H1 (cell line): ENCODE measurements around the gene GRB14. TPM values are rescaled to one million over a fixed set of nuclear protein-coding genes. Genes with fewer than 3 reads are reported as not detected.
A peak's percentile ranks its signal among the peaks of the same experiment; 100 is the strongest.

Source experiments
- CTCF ChIA-PET: fragments of 300-600 bp; sonication (Branson Sonifier 250); formaldehyde crosslinking; loops from one replicate; lab custom pipeline; 2021; ENCODE audit not compliant: partially characterized antibody; lab: Charles Lee
- POLR2A ChIA-PET: fragments of 300-600 bp; sonication (Branson Sonifier 250); formaldehyde crosslinking; loops from one replicate; lab custom pipeline; 2021; ENCODE audit warnings: inconsistent platforms; ENCODE audit not compliant: partially characterized antibody; lab: Charles Lee
- DNase-seq, 2 experiments: peaks; one replicate each; pipeline versions ENCODE4 v3.0.0 to v3.0.0-alpha.2; 2010 to 2022; ENCODE audit warnings: low spot score in 2 of 2, low read depth in 1 of 2, mixed read lengths in 1 of 2
- FAIRE-seq: peaks from 2 replicates; lab custom pipeline; 2011; peaks lifted over from hg19 to GRCh38; lab: Jason Lieb, UNC
- H2AFZ ChIP-seq: 2 replicates; pipeline ENCODE4 v1.8.1; 2012; ENCODE audit warnings: low read length, inconsistent platforms
- H2AK5ac ChIP-seq: 2 replicates; pipeline ENCODE4 v1.6.1; 2013; ENCODE audit warnings: low read depth, low read length
- H2BK120ac ChIP-seq: replicated peaks from 2 replicates; pipeline ENCODE3; 2013; ENCODE audit warnings: low read depth, low read length, inconsistent platforms
- H2BK12ac ChIP-seq: 2 replicates; pipeline ENCODE4 v1.6.1; 2013; ENCODE audit warnings: low read depth, low read length
- H2BK15ac ChIP-seq: 2 replicates; pipeline ENCODE4 v1.6.1; 2013; ENCODE audit warnings: low read length
- H2BK20ac ChIP-seq: 2 replicates; pipeline ENCODE4 v1.6.1; 2013; ENCODE audit warnings: low read length
- H2BK5ac ChIP-seq: 2 replicates; pipeline ENCODE4 v1.6.1; 2013; ENCODE audit warnings: low read depth, low read length
- H3K14ac ChIP-seq: 2 replicates; pipeline ENCODE4 v1.6.1; 2013; ENCODE audit warnings: inconsistent platforms; ENCODE audit not compliant: insufficient read length
- H3K18ac ChIP-seq: 2 replicates; pipeline ENCODE4 v1.6.1; 2013; ENCODE audit warnings: low read length; ENCODE audit errors: extremely low read depth
- H3K23ac ChIP-seq: 2 replicates; pipeline ENCODE4 v1.6.1; 2013; ENCODE audit warnings: inconsistent platforms; ENCODE audit not compliant: insufficient read length
- H3K23me2 ChIP-seq: 2 replicates; pipeline ENCODE4 v1.6.1; 2013; ENCODE audit warnings: low read depth, low read length
- H3K27ac ChIP-seq: 2 replicates; pipeline ENCODE4 v1.6.1; 2011; ENCODE audit warnings: low read depth, low read length, inconsistent platforms
- H3K27me3 ChIP-seq, 4 experiments: replicated peaks in 1 of 4; 1 replicate in 1 of 4; 2 replicates in 3 of 4; pipeline versions ENCODE4 v1.6.1 to v1.8.1; 2011 to 2013; ENCODE audit warnings: low read length in 3 of 4, mild to moderate bottlenecking in 3 of 4, inconsistent platforms in 2 of 4, mixed read lengths in 2 of 4, moderate library complexity in 1 of 4; ENCODE audit not compliant: control insufficient read depth in 3 of 4, insufficient read depth in 3 of 4; ENCODE audit errors: extremely low read depth in 1 of 4
- H3K36me3 ChIP-seq, 4 experiments: 2 replicates each; pipeline versions ENCODE4 v1.6.1 to v1.8.1; 2011 to 2013; ENCODE audit warnings: mild to moderate bottlenecking in 4 of 4, low read length in 3 of 4, moderate library complexity in 2 of 4, control low read depth in 1 of 4, inconsistent platforms in 1 of 4; ENCODE audit not compliant: insufficient read depth in 4 of 4, control insufficient read depth in 2 of 4
- H3K4ac ChIP-seq: replicated peaks from 2 replicates; pipeline ENCODE3; 2013; ENCODE audit warnings: low read length, low read depth, mixed read lengths, inconsistent platforms; ENCODE audit not compliant: insufficient read length
- H3K4me1 ChIP-seq, 4 experiments: replicated peaks in 1 of 4; 1 replicate in 1 of 4; 2 replicates in 3 of 4; pipeline versions ENCODE4 v1.6.1 to v1.8.1; 2011 to 2013; ENCODE audit warnings: low read length in 3 of 4, inconsistent platforms in 2 of 4, mixed read lengths in 1 of 4; ENCODE audit not compliant: insufficient read depth in 4 of 4, control insufficient read depth in 3 of 4
- H3K4me2 ChIP-seq, 2 experiments: 2 replicates each; pipeline versions ENCODE4 v1.6.1 to v1.8.1; 2011 to 2013; ENCODE audit warnings: low read depth in 2 of 2, low read length in 2 of 2, control low read depth in 1 of 2, inconsistent platforms in 1 of 2, mild to moderate bottlenecking in 1 of 2; ENCODE audit not compliant: insufficient read depth in 1 of 2
- H3K4me3 ChIP-seq, 4 experiments: fragments of 200-600, 300-600 bp in 1 of 4; sonication (generic), shearing (Covaris generic), sonication (Bioruptor Twin) in 1 of 4; 2 replicates each; pipeline versions ENCODE4 v1.5.1 to v1.8.1; 2011 to 2016; ENCODE audit warnings: low read length in 4 of 4, low read depth in 3 of 4, control low read depth in 2 of 4, inconsistent platforms in 2 of 4, mild to moderate bottlenecking in 2 of 4, mixed read lengths in 1 of 4, moderate library complexity in 1 of 4; ENCODE audit not compliant: insufficient read depth in 2 of 4; ENCODE audit errors: extremely low read depth in 1 of 4
- H3K56ac ChIP-seq: replicated peaks from 2 replicates; pipeline ENCODE3; 2013; ENCODE audit warnings: low read depth, mild to moderate bottlenecking, mixed read lengths, low read length, inconsistent platforms; ENCODE audit not compliant: insufficient read length
- H3K79me1 ChIP-seq: 2 replicates; pipeline ENCODE4 v1.6.1; 2013; ENCODE audit warnings: low read depth, low read length, control low read depth
- H3K79me2 ChIP-seq, 2 experiments: 2 replicates each; pipeline versions ENCODE4 v1.6.1 to v1.8.1; 2012 to 2013; ENCODE audit warnings: low read length in 2 of 2, mild to moderate bottlenecking in 2 of 2, inconsistent platforms in 1 of 2; ENCODE audit not compliant: insufficient read depth in 2 of 2, control insufficient read depth in 1 of 2
- H3K9ac ChIP-seq, 4 experiments: replicated peaks in 1 of 4; 1 replicate in 1 of 4; 2 replicates in 3 of 4; pipeline versions ENCODE4 v1.6.1 to v1.8.1; 2011 to 2013; ENCODE audit warnings: low read depth in 3 of 4, low read length in 3 of 4, control low read depth in 2 of 4, mild to moderate bottlenecking in 2 of 4, moderate library complexity in 2 of 4, inconsistent platforms in 1 of 4; ENCODE audit errors: extremely low read depth in 1 of 4
- H3K9me3 ChIP-seq, 2 experiments: 2 replicates each; pipeline versions ENCODE4 v1.6.1 to v1.8.1; 2012 to 2013; ENCODE audit warnings: mild to moderate bottlenecking in 2 of 2, moderate library complexity in 2 of 2, control low read depth in 1 of 2, inconsistent platforms in 1 of 2, low read depth in 1 of 2, low read length in 1 of 2, mixed read lengths in 1 of 2; ENCODE audit not compliant: insufficient read depth in 2 of 2
- H4K20me1 ChIP-seq, 2 experiments: replicated peaks in 1 of 2; 2 replicates each; pipeline versions ENCODE3 to v1.8.1; 2011 to 2013; ENCODE audit warnings: inconsistent platforms in 2 of 2, low read length in 2 of 2, mild to moderate bottlenecking in 1 of 2; ENCODE audit not compliant: insufficient read depth in 2 of 2, control insufficient read depth in 1 of 2
- H4K5ac ChIP-seq: 2 replicates; pipeline ENCODE4 v1.6.1; 2013; ENCODE audit warnings: low read length, low read depth, mixed read lengths, inconsistent platforms; ENCODE audit not compliant: insufficient read length
- H4K8ac ChIP-seq: 2 replicates; pipeline ENCODE4 v1.8.0; 2013; ENCODE audit warnings: mild to moderate bottlenecking, moderate library complexity, low read length, inconsistent platforms; ENCODE audit not compliant: insufficient read depth; ENCODE audit errors: extremely low read depth
- H4K91ac ChIP-seq: replicated peaks from 2 replicates; pipeline ENCODE3; 2013; ENCODE audit warnings: low read length, mixed read lengths, inconsistent platforms; ENCODE audit not compliant: insufficient read length
- BCL11A ChIP-seq, 2 experiments: IDR thresholded peaks; one replicate each; pipeline ENCODE4 v1.6.1; 2011; ENCODE audit warnings: low read depth in 2 of 2, low read length in 2 of 2, mild to moderate bottlenecking in 2 of 2
- CTCF ChIP-seq, 3 experiments: IDR thresholded peaks; 1 replicate in 2 of 3; 2 replicates in 1 of 3; pipeline versions ENCODE4 v1.5.1 to v1.6.1; 2011; ENCODE audit warnings: low read length in 3 of 3, mild to moderate bottlenecking in 3 of 3, inconsistent platforms in 2 of 3, low read depth in 1 of 3, moderate library complexity in 1 of 3; ENCODE audit not compliant: insufficient read depth in 1 of 3; ENCODE audit errors: control extremely low read depth in 1 of 3
- JUN ChIP-seq: IDR thresholded peaks from 2 replicates; pipeline ENCODE4 v1.6.1; 2011; ENCODE audit warnings: low read depth, mild to moderate bottlenecking, improper control_type of control experiment, low read length
- KDM5A ChIP-seq: fragments of 200-600 bp; IDR thresholded peaks from 2 replicates; pipeline ENCODE4 v1.7.1; 2012; ENCODE audit warnings: mild to moderate bottlenecking, low read length, inconsistent platforms, mixed read lengths
- RAD21 ChIP-seq, 2 experiments: IDR thresholded peaks in 1 of 2; conservative IDR thresholded peaks in 1 of 2; 2 replicates each; pipeline ENCODE4 v1.6.1; 2011; ENCODE audit warnings: low read depth in 2 of 2, low read length in 2 of 2, improper control_type of control experiment in 1 of 2, inconsistent platforms in 1 of 2, mild to moderate bottlenecking in 1 of 2, moderate library complexity in 1 of 2
- SUZ12 ChIP-seq: fragments of 200-600 bp; sonication (generic); IDR thresholded peaks from 2 replicates; pipeline ENCODE4 v1.6.1; 2012; ENCODE audit warnings: mild to moderate bottlenecking, inconsistent platforms, low read length, moderate library complexity, mixed read lengths
- TAF7 ChIP-seq: optimal IDR thresholded peaks from 2 replicates; pipeline ENCODE3; 2011; ENCODE audit warnings: low read depth, mild to moderate bottlenecking, inconsistent platforms, low read length, moderate library complexity, borderline replicate concordance
- YY1 ChIP-seq: IDR thresholded peaks from 2 replicates; pipeline ENCODE4 v1.6.1; 2011; ENCODE audit warnings: low read depth, mild to moderate bottlenecking, low read length
- WGBS, 2 experiments: shearing (Covaris generic) in 1 of 2; methylation state at CpG; one replicate each; pipeline versions ENCODE4 v1.1.6 to v1.1.7; 2013 to 2015; ENCODE audit warnings: low lambda C conversion rate in 2 of 2, mixed read lengths in 2 of 2, inconsistent platforms in 1 of 2, low coverage in 1 of 2, missing lambda C conversion rate in 1 of 2; ENCODE audit not compliant: insufficient replicate concordance in 2 of 2, insufficient coverage in 1 of 2, insufficient read length in 1 of 2; ENCODE audit errors: extremely low coverage in 1 of 2, missing lambda C conversion rate in 1 of 2; 5-methylcytosine and 5-hydroxymethylcytosine counted together
- polyA plus RNA-seq, 7 experiments: library from polyadenylated mRNA; depleted of rRNA in 3 of 7; stranded (reverse) in 5 of 7; unstranded in 2 of 7; fragments of >200 nt in 5 of 7; fragments of 200-250 nt in 2 of 7; gene quantifications; 1 replicate in 5 of 7; 2 replicates in 1 of 7; 4 replicates in 1 of 7; pipeline versions ENCODE4 v1.2.1 to v1.2.3, GENCODE V29; 2011 to 2013; ENCODE audit warnings: missing spikeins in 2 of 7, mixed read lengths in 2 of 7
- total RNA-seq: library from RNA; stranded (reverse); fragmentation: NEBNext Ultra II Directional; extraction: Animal tissue kit (Norgen Biotek cat#: 25700); gene quantifications from 2 replicates; pipeline ENCODE4 v1.2.1, GENCODE V29; 2021

GRB14 gene
- total and polyA plus RNA-seq, 2 of the 8 experiments (the other 6 are each of a cell fraction or from before 2014, with no cell fraction given) = 2.5 to 11.6 TPM

- H4K20me1 ChIP-seq = no peaks in the 10 kb centered on the region
- TF ChIP-seq JUN (no peak), KDM5A (no peak), TAF7 (no peak), YY1 (no peak), BCL11A (IDR thresholded peaks at IDR 0.05; ENCODE audit: low read depth in 2 of 2, low read length in 2 of 2) (no peak), SUZ12 (no peak), CTCF (IDR thresholded peaks at IDR 0.05; ENCODE audit: control extremely low read depth in 1 of 3, insufficient read depth in 1 of 3, low read depth in 1 of 3, low read length in 3 of 3) (peak in 2 of 3 experiments; percentile 41 to 54; a peak in 2 of 4 replicates), RAD21 (IDR thresholded peaks at IDR 0.05 in 1 of 2, conservative IDR thresholded peaks at IDR 0.05 in 1 of 2; ENCODE audit: low read depth in 2 of 2, low read length in 2 of 2) (peak; percentile 72 to 78)
- no peak overlapping the region for H2BK12ac ChIP-seq
- H3K27ac ChIP-seq = no peak overlapping the region
- H3K4me1 ChIP-seq = peaks cover 0 to 2% (median 0%) of the 10 kb centered on the region in 4 experiments; a peak in 2 of 7 replicates
- H4K91ac ChIP-seq = no peak overlapping the region
- H3K79me1 ChIP-seq = no peaks in the 10 kb centered on the region
- H3K18ac ChIP-seq = no peak overlapping the region
- no peak overlapping the region for H2BK120ac ChIP-seq
- H3K9ac ChIP-seq = no peak overlapping the region
- H3K14ac ChIP-seq = no peak overlapping the region
- H4K5ac ChIP-seq = no peak overlapping the region
- no peak overlapping the region for H2AFZ ChIP-seq
- H2BK5ac ChIP-seq = no peak overlapping the region
- H4K8ac ChIP-seq = no peak overlapping the region
- FAIRE-seq (peak; percentile 75), DNase-seq (no peak)
- H2BK15ac ChIP-seq = no peak overlapping the region
- H3K4me2 ChIP-seq = no peak overlapping the region
- H2AK5ac ChIP-seq = no peak overlapping the region
- H3K27me3 ChIP-seq = no peaks in the 10 kb centered on the region
- H3K23ac ChIP-seq = no peak overlapping the region
- ChIA-PET CTCF (interaction anchor here (0.6 to 1.1 kb wide), 8 partner anchors 9 to 1314 kb away, joined by 3 to 4 read pairs (median 3); no protein-coding TSS in a partner anchor), POLR2A (no interaction called here)
- H3K4ac ChIP-seq = no peak overlapping the region
- H3K23me2 ChIP-seq = no peaks in the 10 kb centered on the region
- H3K4me3 ChIP-seq = no peak overlapping the region
- H2BK20ac ChIP-seq = no peak overlapping the region
- H3K56ac ChIP-seq = no peak overlapping the region
- peaks cover 0 to 5% (median 0%) of the 10 kb centered on the region in 4 experiments; a peak in 1 of 8 replicates for H3K36me3 ChIP-seq
- H3K9me3 ChIP-seq = no peaks in the 10 kb centered on the region
- WGBS, 2 experiments = 51% methylated on average over 6 of the region's 6 CpGs; no CpG with 5 or more reads in 1 of the 2 experiments
- H3K79me2 ChIP-seq = no peaks in the 10 kb centered on the region
Observed at GRCh38 chr2:164495491-164496223, 125.6 kb downstream of the GRB14 start.
